NCI-H1092 (cell line): ENCODE measurements around the gene POGK.

Experiments
- DNase-seq: peaks from one replicate; lab custom pipeline; 2025; lab: John Stamatoyannopoulos, UW

POGK gene

GRCh38 chr1:166903232-166903631 lies 64.0 kb downstream of the POGK start:
- no peak for DNase-seq

- DNase-seq = no peak
Observed at GRCh38 chr1:166905136-166905535, 65.9 kb downstream of the POGK start.

- no peak for DNase-seq
Observed at GRCh38 chr1:166905900-166906299, 66.6 kb downstream of the POGK start.
